ENCODE data around the gene CCDC157.
A peak's percentile ranks its signal among the peaks of the same experiment; 100 is the strongest.

- TF ChIP-seq POLR2AphosphoS5 (IDR thresholded peaks at IDR 0.05): peak in 2 of 3 donors; percentile 80 to 94
- TF ChIP-seq CTCF (IDR thresholded peaks at IDR 0.05): no peak
- TF ChIP-seq EP300 (IDR thresholded peaks at IDR 0.05): no peak
Measured at GRCh38 chr22:30423959-30424533, 67.2 kb downstream of the CCDC157 start.

Measured in suprapubic skin (tissue), 4 donors.